HepG2 (cell line): ENCODE measurements around the gene GHR. TPM values are rescaled to one million over a fixed set of nuclear protein-coding genes. Genes with fewer than 3 reads are reported as not detected.
A peak's percentile ranks its signal among the peaks of the same experiment; 100 is the strongest.

ENCODE experiments used
- BCLAF1 ChIP-seq: fragments of 450-650 bp; IDR thresholded peaks from 2 replicates; pipeline ENCODE4 v1.6.1; 2017; ENCODE audit warnings: mild to moderate bottlenecking
- ISL2 ChIP-seq: sonication (generic); formaldehyde crosslinking; IDR thresholded peaks from 2 replicates; pipeline ENCODE4 v1.5.0; 2020; ENCODE audit warnings: missing genetic modification reagents
- NRL ChIP-seq: sonication (generic); formaldehyde crosslinking; IDR thresholded peaks from 2 replicates; pipeline ENCODE4 v1.5.0; 2020; ENCODE audit warnings: missing genetic modification reagents, mild to moderate bottlenecking, moderate library complexity, borderline replicate concordance
- PCBP1 ChIP-seq: fragments of 200-400 bp; formaldehyde crosslinking; IDR thresholded peaks from 2 replicates; pipeline ENCODE4 v1.6.1; 2017; ENCODE audit warnings: mild to moderate bottlenecking, low read depth, low read length, borderline replicate concordance
- PHF21A ChIP-seq: sonication (generic); formaldehyde crosslinking; IDR thresholded peaks from 2 replicates; pipeline ENCODE4 v1.5.0; 2020; ENCODE audit warnings: mild to moderate bottlenecking, missing genetic modification reagents
- PLRG1 ChIP-seq: fragments of 450-650 bp; conservative IDR thresholded peaks from 2 replicates; pipeline ENCODE4 v1.6.1; 2016
- RERE ChIP-seq: IDR thresholded peaks from 2 replicates; pipeline ENCODE4 v1.6.1; 2016; ENCODE audit warnings: low read depth, missing genetic modification reagents, missing compliant biosample characterization
- RFX5 ChIP-seq: IDR thresholded peaks from 2 replicates; pipeline ENCODE4 v1.6.1; 2011; ENCODE audit warnings: low read depth, low read length, improper control_type of control experiment
- YEATS2 ChIP-seq: sonication (generic); formaldehyde crosslinking; IDR thresholded peaks from 2 replicates; pipeline ENCODE4 v1.4.0; 2020; ENCODE audit warnings: missing genetic modification reagents, borderline replicate concordance
- ZGPAT ChIP-seq: IDR thresholded peaks from 2 replicates; pipeline ENCODE4 v1.6.1; 2016; ENCODE audit warnings: mild to moderate bottlenecking
- ZNF280D ChIP-seq: sonication (generic); formaldehyde crosslinking; IDR thresholded peaks from 2 replicates; pipeline ENCODE4 v1.5.1; 2020; ENCODE audit warnings: mild to moderate bottlenecking, missing genetic modification reagents
- ZNF510 ChIP-seq: sonication (generic); formaldehyde crosslinking; IDR thresholded peaks from 2 replicates; pipeline ENCODE4 v1.4.0; 2020; ENCODE audit warnings: low read depth, mild to moderate bottlenecking, missing genetic modification reagents
- polyA plus RNA-seq, 8 experiments: library from polyadenylated mRNA; depleted of rRNA in 3 of 8; stranded (reverse) in 7 of 8; unstranded in 1 of 8; fragments of >200 nt; fragmentation: Illumina TruSeq in 4 of 8; extraction: Trizol in 4 of 8; gene quantifications; 2 replicates each; pipeline versions ENCODE4 v1.2.1 to v1.2.3, GENCODE V29; 2011 to 2016; ENCODE audit warnings: low read depth in 4 of 8, missing spikeins in 1 of 8, mixed read lengths in 1 of 8; ENCODE audit not compliant: insufficient read depth in 1 of 8
- total RNA-seq, 5 experiments: library from RNA; depleted of rRNA; stranded (reverse); fragments of >200 nt; fragmentation: Illumina TruSeq; extraction: Trizol; gene quantifications; 2 replicates each; pipeline ENCODE4 v1.2.3, GENCODE V29; 2016; ENCODE audit warnings: low read depth in 1 of 5
- TF ChIP-seq, protein P1 (sequence below): sonication (generic); formaldehyde crosslinking; IDR thresholded peaks from 2 replicates; pipeline ENCODE4 v1.4.0; 2020; ENCODE audit warnings: low read depth, mild to moderate bottlenecking, missing genetic modification reagents

The GHR gene
- total and polyA plus RNA-seq, 2 of the 13 experiments (the other 11 are each of a cell fraction or from before 2014, with no cell fraction given): 0.07 TPM; not detected in 1

- TF ChIP-seq RERE (CRISPR knock-in tag) (no peak), NRL (CRISPR knock-in tag) (no peak), ZNF280D (no peak), ISL2 (CRISPR knock-in tag) (no peak), ZGPAT (CRISPR knock-in tag) (no peak), BCLAF1 (no peak), ZNF510 (CRISPR knock-in tag) (no peak), PHF21A (CRISPR knock-in tag) (no peak), RFX5 (no peak), PLRG1 (no peak), YEATS2 (CRISPR knock-in tag) (no peak), PCBP1 (0 out of 2 replicates have a peak, but pooled peaks have one; percentile 90)
- TF ChIP-seq, protein P1, sequence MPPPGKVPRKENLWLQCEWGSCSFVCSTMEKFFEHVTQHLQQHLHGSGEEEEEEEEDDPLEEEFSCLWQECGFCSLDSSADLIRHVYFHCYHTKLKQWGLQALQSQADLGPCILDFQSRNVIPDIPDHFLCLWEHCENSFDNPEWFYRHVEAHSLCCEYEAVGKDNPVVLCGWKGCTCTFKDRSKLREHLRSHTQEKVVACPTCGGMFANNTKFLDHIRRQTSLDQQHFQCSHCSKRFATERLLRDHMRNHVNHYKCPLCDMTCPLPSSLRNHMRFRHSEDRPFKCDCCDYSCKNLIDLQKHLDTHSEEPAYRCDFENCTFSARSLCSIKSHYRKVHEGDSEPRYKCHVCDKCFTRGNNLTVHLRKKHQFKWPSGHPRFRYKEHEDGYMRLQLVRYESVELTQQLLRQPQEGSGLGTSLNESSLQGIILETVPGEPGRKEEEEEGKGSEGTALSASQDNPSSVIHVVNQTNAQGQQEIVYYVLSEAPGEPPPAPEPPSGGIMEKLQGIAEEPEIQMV: no peak; the same call in 1 of the 2 replicates
Measured at GRCh38 chr5:42423285-42424165, at the start of gene GHR (continued).
